ENCODE measurements around the gene NEMP2.
"Not testable (repeated sequence)": the region's sequence is repeated elsewhere in the genome, so short reads cannot be mapped to it uniquely, and the experiment has no call there.

NEMP2 gene

DNA sequence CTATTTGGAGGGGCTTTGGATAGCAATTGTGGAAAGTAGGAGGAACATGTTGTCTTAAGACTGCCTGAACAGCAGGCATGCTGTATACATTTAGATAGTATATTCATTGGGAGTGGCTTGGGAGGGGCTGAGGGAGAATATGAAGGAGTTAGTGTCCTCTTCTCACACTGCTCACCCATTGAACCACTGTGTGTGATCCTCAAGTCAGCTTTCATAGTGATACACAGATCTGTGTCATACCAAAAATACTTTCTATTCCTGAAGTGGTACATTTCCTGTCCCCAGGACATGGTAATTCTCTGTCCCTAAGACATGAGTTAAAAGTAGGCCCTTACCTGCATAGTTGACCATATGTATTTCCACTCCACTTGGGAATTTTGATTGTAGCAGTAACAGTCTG is 9.6 kb downstream of the NEMP2 start:
- no peak for DNase-seq

DNA sequence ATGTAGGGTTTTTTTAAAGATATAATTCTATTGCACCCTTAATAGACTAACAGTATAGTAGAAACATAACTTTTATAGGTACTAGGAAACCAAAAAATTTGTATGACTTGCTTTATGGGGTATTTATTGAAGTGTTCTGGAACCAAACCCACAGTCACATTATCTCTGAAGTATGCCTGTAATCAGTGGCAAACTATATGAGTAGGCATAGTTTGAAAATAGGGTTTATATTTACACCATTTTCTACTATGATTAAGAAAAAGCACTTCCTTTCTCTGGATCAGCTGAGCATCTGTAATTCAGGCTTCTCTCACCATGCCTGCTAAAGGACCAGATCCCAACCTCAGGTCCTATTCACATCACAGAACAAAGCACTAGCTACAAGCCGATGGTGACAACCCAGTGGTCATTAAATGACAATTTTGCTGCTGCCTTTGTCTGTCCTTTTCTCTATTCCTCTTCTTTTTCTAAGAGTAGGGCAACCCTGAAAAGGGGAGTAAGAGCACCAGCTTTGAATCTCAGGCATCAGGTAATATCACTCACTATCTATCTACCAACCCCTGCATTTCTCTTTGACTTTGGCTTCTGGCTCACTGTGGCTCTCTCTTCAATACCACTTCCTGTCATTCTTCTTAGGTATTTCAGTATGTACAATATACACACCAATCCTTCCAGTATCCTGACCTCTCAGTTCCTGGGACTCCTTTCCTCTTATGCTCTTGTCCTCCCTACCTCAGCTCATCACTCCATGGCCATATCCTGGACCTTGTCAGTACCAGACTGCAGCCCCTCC is 14.4 kb downstream of the NEMP2 start:
- no peak for DNase-seq

DNA sequence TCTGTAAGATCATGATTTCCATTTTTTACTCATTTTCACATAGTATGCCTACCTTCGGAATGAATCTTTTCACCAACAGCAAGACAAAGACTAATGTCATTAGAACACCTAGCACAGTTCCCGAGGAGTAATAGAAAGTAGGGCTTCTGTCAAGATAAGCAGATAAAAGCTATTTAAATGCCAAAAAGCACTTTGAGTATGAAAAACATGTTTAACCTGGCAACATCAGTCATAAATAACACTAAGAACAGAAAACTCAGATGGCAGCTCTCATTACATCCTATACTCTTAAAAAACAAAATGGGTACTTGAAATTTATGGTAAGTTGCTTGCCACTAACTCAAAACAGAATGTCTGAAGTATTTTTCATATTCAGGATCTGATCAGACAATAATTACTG is 17.1 kb downstream of the NEMP2 start:
- no peak for DNase-seq

DNA sequence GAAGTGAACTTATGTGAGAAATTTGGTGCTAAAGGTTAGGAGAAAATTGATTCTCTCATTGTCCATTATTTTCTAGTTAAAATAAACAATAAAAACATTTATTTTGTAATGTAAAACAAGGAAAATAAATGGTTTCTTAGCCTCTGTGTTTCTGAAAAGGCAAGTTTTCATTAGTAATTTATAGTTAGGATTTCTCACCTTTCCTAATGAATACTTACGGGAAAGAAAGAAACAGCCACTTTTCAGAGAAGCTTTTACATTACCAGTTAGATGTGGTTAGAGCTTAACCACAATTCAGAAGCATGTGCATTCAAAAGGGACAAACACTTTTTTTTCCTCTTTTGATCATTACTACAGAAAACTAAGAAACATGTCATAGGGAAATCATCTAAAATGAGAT is 18.8 kb downstream of the NEMP2 start:
- peak; percentile 72 for DNase-seq

DNA sequence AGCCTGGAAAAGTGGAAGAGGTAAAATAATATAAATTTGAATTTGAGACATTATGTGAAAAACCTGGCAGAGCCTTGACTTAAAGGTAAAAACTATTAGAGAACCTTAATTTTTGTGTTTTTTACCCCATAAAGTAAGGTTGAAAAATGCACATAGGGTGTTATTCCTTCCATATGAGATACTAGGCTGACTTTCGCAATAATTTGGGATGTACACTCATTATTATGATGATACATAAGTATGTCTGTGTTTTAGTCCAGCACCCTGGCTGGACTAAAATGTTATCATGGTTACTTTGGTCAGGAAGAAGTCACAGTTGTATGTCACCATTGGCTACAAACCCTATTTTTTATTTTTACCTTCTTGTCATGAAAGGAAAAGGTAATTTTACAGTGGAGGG is 19.8 kb downstream of the NEMP2 start:
- no peak for DNase-seq

DNA sequence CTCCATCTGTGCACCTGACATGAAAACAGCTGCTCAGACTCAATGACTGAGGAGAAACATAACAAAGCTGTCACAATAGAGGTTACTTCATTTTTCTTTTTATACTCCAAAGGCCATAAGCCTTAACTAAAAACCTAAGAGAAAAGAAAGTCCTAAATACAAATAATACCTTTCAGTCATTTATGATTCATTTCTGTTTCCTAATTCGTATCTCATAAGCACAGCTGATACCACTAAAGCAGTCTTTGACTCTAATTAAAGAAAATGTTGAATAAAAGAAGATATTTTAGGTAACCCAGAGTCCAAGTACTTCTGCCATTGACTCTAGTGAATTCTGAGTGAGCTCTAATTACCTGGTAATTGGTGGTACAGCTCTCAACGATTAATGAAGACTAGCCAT is 20.6 kb downstream of the NEMP2 start:
- no peak for DNase-seq

DNA sequence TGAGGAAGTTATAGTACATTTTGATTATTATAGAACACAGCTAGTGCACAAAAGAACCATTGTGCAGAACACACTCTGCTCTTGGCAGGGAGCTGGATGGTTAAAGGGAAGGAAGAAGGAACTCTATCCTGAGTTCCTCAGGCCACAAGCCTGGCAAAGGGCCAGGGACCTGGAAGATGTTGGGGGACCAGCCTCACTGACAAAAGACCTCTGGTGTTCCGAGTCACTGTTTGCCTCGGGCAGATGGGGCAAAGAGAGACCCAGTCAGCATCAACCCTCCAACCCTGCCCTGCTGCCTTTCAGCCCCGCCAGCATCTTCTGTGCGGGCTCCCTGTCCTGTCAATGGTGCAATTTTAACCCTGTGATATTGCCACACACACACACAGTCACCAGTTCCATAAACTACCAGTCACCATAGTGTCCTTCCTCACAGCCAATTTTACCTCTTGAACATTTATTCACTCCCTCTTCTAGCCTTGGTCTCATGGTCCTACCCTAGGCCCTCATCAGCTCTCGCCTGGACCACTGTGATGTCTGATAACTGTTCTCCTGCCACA is 21.9 kb downstream of the NEMP2 start:
- peak; percentile 20 for DNase-seq

DNA sequence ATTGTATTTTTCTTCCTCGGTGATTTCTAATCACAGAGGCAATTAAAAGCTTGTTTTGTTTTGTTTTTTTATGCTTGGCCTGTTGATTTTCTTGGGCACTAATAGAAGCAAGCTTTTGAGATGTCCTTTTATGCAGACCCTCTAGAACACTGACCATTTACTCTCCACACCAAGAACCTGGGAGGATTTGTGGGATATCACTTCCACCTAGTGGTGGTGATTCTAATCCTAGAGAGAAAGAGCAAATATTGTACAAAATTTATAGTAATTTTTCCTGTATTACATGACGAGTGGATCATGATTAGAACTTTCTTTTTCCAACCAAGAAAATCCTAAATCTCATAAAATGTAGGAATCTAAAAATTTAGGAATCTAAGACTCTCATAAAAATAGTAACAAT is 23.4 kb downstream of the NEMP2 start:
- peak; percentile 61 for DNase-seq

DNA sequence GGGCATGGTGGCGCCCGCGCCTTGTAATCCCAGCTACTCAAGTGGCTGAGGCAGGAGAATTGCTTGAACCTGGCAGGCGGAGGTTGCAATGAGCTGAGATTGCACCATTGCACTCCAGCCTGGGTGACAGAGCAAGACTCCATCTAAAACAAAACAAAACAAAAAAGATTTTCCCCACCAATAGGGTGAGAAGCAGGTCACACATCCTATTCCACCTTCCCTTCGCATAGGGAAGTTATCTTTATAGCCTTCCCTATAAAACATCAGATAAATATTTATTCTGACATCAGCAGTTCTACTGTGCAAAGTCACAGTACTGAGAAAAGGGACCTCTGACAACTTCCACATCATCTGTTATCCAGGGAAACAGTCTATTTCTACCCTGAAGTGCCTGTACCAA is 24.6 kb downstream of the NEMP2 start:
- not testable (repeated sequence) for DNase-seq

DNA sequence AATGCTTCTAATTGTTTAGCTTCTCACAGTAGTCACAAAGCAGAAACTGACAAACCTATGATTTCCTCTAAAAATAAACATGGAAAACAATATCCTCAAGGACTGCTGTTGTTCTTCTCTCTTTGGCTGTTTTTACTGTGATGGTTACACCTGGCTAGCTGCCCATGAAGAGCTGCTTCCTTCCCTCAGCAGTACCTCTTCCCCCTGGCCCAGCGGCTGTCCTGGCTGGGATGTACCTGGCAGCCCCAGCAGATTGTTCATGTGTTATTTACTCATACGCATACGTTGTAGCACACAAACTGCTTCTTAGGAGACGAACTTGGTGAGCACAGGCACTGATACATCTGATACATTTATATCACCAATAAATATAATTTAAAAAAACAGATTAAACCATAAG is 27.4 kb downstream of the NEMP2 start:
- no peak for DNase-seq

DNA sequence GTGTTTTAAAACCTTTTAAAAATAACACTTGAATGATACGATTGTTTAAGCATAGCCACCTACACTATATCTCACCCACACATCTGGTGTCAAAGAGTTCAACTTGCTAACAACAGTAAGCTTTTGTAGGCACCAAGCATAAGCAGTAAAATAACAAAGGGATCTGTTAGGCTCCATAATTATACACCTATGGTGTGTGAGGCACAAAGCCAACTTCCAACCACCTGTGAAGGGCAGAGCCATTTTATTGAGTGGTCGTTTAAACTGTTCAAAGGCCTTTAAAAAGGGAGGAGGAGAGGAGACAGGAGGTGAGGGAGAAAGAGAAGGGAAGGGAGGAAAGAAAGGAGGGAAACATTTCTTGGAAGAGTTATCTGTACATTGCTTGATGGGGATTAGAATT is 27.9 kb downstream of the NEMP2 start:
- no peak for DNase-seq

DNA sequence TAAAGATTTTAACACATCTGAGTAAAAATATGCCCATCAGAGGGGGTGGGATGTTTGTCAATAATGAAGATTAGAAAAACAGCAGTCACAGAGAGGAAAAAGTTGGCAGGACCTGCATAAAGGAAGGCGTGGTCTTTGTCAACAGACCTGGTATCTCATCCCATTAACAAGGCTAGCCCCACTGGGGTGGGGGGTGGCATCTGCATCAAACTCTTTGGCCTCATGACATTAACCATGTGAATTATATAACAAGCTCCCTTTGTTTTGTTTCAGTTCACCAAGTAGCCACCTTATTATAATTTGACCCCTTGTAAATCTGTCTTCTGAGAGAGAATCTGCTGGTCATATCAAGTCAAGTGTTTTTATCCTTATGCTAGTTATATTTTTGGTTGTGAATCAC is 28.8 kb downstream of the NEMP2 start:
- no peak for DNase-seq

DNA sequence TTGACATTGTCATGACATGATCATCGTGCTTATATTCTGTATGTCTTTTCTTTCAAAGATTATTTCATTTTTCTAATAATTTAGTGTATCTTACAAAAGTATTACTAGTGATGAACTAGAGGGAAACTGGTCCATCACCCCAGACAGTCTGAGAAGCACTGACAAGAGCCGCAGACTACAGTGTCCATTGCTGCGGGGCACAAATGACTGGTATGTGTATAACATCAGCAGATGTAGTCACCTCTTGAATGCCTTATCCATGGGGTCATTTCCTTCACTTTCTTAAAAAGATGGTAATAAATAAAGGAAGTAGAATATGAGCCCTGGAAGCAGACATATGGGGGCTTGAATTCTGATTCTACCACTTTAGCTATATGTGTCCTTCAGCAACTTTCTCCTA is 29.6 kb downstream of the NEMP2 start:
- DNase-seq, result no peak

DNA sequence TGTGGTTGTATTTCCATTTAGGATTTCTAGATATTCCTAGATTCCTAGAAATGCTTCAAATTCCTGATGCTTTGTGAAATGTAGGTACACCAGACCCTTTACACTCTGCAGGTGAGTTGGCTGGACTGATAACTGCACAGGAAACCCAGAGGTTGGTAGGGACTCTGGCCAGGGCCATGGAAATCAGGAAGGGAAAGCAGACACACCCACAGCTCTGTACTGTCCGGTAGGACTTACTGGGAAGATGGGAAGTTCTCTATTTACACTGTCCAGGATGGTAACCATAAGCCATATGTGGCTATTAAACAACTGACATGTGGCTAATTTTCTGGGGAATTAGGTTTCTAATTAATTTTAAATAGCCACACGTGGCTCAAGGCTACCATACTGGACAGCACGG is 31.4 kb downstream of the NEMP2 start:
- DNase-seq, result no peak

DNA sequence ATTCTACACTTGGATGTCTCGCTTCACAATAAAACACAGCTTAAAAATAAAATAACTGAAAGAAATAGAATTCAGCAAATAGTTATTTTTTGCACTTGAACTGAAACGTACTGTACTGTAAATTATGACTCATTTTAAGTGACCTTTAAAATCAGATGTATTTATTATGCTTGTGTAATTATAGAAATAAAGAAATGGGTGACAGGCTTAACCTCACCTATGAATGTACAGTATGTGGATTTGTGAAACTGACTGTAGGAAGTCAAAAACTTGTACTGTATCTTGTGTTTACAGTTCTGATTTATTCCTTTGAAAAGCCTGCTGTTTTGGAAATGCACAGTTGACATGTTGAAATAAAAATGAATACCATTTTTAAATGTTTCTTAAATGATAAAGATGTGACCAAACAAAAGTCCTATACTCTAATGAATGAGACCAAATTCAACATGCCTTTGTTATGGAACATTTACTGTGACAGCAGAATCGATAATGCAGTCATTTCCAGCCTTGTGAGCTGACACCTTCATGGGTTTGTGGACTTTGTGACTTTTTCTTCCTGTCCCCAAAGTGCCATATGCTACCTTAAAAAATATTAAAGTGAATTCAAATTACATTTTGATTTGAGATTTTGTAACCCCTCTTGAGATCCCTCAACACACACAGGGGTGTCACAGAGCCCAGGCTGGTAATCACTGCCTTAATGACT is 32.7 kb downstream of the NEMP2 start:
- no peak for DNase-seq

DNA sequence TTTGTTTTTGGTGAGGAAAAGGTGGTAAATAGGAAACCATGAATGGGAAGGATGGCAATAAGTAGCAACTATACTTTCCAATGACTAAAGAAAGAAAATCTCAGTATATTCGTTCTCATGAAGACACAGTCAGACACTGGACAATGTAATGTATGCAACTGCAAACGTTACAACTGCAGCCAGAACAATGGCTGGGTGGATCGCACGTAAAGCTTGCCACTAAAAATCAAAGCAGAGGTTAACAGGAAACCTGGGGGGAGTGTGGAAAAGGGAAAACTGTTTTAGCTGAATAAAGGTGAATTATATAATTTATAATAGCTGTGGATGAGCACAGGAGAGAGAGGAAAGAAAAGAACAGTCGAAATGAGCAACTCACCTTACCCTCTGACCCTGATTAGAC is 33.3 kb downstream of the NEMP2 start:
- DNase-seq, result no peak

DNA sequence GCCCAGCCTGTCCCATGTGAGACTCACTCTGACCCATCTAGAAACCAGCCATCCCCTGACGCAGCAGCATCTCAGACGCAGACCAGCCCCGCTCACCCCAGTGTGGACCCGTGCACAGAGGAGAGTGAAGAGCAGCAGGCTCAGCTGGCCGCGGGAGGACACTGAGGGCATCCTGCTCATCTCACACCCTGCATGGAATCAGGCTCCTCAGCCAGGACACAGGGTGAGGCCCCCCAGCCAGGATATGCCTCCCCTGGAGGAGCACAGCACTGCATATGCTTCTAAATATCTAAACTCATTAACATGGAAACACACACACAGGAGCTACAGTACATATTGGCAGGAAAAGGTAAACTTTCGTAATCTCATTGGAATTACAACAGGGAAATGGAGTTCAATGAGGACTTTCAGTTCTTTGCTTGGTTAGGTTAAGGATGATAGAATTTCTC is 34.4 kb downstream of the NEMP2 start:
- DNase-seq, result no peak

DNA sequence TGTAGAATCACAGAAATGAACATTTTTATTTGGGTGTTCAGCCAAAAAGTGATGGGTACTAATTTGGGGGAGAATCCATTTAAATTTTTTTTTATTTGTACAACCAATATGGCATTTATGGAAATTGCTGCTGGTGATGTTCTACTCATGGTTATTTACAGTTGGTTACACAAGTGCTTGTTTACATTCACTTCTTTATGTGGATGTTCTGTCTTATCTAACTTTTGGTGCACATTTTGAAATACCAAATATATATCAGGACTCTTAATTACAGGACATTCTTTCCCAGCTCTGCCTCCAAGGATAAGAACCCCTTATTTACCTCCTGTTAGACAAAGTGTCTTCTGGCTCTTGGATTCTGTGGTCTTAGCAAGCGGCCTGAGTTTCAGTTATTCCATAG is 35.2 kb downstream of the NEMP2 start:
- DNase-seq, result no peak

DNA sequence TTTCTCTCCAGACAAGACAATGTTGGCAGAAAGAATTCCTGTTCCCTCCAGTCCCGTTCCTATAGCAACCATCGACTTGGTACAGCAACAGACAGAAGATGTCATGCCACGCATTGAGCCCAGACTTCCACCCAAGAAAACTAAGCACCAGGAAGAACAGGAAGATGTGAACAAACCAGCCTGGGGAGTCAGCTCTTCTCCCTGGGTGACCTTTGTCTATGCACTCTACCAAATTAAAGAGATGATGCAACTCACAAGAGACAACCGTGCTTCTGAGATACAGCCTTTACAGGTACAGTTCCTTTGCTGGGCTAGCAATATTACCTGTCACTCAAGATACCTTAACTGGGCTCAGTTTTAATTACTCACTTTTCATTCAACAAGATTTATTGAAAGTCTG is 37.1 kb downstream of the NEMP2 start:
- DNase-seq, result no peak

DNA sequence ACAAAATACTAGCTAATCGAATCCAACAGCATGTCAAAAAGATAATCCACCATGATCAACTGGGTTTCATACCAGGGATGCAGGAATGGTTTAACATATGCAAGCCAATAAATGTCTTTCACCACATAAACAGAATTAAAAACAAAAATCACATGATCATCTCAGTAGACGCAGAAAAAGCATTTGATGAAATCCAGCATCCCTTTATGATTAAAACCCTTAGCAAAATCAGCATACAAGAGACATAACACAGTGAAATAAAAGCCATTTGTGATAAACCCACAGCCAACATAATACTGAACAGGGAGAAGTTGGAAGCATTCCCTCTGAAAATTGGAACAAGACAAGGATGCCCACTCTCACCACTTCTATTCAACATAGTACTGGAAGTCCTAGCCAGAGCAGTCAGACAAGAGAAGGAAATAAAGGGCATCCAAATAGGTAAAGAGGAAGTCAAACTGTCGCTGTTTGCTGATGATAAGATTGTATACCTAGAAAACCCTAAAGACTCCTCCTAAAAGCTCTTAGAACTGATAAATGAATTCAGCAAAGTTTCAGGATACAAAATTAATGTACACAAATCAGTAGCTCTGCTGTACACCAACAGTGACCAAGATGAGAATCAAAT is 39.8 kb downstream of the NEMP2 start:
- DNase-seq, result peak; percentile 43

DNA sequence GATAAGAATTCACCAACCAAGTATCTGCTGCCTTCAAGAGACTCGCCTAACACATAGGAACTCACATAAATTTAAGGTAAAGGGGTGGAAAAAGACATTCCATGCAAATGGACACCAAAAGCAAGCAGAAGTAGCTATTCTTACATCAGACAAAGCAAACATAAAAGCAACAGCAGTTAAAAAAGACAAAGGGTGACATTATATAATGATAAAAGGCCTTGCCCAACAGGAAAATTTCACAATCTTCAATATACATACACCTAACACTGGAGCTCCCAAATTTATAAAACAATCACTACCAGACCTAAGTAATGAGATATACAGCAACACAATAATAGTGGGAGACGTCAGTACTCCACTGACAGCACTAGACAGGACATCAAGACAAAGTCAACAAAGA is 41.4 kb downstream of the NEMP2 start:
- no peak for DNase-seq

DNA sequence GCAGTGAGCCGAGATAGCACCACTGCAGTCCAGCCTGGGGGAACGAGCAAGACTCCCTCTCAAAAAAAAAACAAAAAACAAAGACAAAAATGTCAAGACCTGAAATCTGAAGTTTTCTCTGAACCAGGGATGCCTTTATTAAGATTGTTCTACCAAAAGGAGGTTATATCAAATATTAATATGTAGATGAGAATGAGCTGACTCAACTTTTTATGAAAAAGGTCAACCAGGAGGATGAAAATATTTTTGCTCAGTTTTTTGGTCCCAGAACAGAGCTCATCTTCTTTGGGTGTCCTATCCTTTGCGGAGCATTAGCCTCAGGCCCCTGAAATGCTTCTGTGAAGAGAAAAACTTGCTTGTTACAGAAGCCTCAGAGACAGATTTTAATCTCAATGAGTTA is 44.0 kb downstream of the NEMP2 start:
- DNase-seq, result no peak

DNA sequence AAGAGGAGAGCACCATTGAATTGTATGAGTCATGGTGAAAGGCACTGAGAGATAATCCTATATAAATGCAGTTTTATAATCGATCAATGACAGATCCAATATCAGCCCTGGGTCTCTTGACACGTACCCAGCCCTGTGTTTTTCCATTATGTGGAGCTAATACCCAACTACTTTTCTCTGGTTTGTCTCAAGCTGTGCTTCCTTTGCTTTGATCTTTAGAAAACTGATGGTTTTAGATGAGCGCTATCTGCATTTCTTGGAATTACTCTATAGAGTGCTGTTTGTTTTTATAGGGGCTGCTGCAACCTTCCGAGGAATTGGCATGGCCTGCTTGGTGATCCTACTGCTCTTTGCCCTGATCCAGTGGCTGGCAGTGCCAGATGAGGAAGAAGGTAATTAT is 45.0 kb downstream of the NEMP2 start:
- DNase-seq, result no peak

Measured in hematopoietic multipotent progenitor cell treated with erythropoietin and hydrocortisone succinate and interleukin-3 and kit ligand, for 4 days (in vitro differentiated cells).